GM21367 (cell line): ENCODE measurements around the gene MYOG.

Experiments used
- ATAC-seq: cut with Tn5 transposase; IDR thresholded peaks from one replicate; pipeline ENCODE4 v1.9.1; 2021; ENCODE audit not compliant: unreplicated experiment

Gene MYOG

GRCh38 chr1:203085528-203086406 is at the start of gene MYOG:
Gene MYOG (minus strand): TSS chr1:203086012. CDS start chr1:203085961, 51 bp downstream.
- ATAC-seq, result no peak

DNA sequence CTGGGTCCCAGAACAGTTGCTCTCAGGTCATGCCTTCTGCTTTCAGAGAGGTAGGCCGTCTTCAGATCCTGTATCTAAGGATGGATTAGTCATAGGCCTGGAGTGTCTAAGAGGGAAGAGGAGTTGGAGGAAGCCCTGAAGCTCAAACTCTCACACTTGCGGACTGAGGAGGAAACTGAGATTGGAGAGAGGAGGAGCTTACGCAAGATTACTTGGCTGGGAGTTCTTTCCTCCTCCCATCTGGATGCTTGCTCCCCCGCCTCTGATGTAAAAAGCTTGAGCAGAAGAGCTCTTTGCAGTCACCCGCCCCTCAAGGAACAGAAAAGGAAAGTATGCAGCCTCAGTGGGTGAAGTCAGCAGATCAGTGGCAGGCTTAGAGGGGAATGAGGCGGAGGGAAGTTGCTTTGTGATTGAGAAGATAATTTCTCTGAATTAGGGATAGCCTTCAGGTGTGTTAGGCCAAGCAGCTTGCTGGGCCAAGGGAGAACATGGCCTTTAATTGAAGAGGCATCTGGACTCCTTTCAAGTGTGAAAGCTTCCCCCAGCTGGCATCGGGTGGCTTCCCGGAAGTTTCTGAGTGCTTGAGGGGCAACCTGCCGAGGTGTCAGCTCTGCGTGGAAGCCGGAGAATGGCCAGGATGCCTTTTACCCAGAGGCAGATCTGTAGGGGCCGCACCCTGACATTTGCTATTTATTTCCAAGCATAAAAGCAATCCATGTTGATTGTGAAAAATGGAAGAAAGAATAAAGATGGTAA is 48.3 kb upstream of the MYOG start:
- ATAC-seq, result no peak

- no peak for ATAC-seq
These were observed 45.9 kb upstream of the MYOG start for GRCh38 chr1:203131548-203132200.

- ATAC-seq, result no peak
These were observed 44.7 kb upstream of the MYOG start for GRCh38 chr1:203130358-203130985.

GRCh38 chr1:203129501-203130231 is 43.9 kb upstream of the MYOG start:
- ATAC-seq, result no peak

GRCh38 chr1:203128716-203129500 is 43.1 kb upstream of the MYOG start:
- no peak for ATAC-seq

DNA sequence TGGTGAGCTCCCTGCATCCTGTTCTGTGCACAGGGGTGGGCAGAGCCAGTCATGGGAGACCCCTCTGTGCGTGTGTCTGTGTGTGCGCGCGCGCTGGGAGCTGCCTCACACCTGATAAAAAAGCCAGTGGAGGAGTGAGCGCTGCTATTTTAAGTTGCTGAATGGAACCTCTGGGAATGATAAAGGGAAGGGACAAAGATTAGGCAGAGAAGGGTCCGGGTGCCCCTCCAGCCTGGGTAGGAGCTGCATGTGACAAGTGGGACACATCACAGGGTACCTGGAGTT is 42.6 kb upstream of the MYOG start:
- no peak for ATAC-seq

GRCh38 chr1:203127666-203128430 is 42.0 kb upstream of the MYOG start, which contains the start of gene ADORA1:
Gene ADORA1 (plus strand): TSS chr1:203127726. CDS start chr1:203128842, 1,116 bp downstream.
- ATAC-seq, result no peak

GRCh38 chr1:203126866-203127665 is 41.3 kb upstream of the MYOG start:
- no peak for ATAC-seq

DNA sequence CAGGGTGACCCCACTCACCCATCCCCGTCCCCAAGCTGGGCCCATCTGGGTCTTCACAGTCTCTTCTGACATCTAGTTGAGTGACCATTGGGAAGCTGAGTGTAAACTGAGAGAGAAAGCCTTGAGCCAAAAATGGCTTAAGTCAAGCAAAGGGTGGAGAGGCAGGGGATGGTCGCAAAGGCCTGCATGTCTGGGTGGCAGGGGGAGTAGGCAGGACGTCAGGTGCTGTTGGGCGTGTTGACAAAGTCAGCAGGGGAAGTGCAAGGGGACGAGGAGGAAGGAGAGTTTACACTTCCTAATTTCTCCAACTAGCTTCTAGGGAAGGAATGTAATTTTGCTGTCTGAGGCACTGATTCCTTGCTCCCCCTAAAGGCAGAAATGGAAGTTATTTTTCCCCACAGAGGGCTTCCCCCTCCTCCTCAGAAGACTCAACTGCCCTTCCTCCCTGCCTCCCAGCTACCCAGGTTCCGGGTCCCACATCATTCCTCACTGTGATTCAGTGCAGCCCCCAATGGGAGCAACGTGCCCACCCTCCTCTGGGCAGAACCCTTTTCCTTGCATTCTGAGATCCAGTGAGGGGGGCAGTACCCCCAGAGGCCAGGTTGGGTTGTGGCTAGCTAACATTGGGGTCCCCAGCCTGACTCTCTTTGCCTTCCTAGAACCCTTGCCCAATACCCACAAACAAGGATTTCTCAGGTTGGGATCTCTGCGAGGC is 40.5 kb upstream of the MYOG start:
- ATAC-seq, result no peak

GRCh38 chr1:203124546-203125317 is 38.9 kb upstream of the MYOG start:
- ATAC-seq, result no peak

DNA sequence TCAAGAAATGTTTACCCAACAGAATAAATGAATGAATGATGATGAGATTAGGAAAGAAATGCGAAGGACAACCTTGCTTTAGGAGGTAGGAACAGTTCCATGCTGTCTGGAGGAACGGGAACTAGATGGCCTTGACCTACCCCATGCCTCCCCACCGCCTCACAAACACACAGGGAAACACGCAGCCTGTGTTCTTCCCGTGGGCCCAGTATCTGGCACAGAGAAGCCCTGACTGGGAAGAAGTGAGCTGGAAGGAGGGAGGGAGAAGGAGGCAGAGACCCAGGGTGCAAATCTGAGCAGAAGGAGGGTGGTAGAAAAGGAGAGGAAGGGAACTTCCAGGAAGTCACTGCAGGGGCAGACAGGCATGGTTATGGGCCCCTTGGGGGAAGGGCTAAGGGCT is 38.2 kb upstream of the MYOG start:
- no peak for ATAC-seq

DNA sequence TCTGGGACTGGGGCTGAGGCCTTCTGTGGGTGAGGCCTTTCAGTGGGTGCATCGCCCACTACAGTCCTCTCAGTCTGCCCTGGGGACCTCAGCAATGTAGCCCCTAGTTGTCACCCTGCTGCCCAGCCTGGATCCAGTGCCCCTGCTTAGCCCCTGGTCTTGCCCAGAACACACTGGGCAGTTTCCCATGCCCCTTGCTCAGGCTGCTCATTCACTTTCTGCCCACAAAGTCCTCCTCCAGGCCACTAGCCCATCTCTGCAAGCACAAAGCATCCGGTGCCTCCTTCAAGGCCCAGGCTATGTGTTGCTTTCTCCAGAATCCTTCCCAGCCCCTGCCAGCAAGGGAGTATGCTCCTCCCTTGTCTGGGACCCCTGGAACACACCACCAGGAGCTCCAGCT is 36.3 kb upstream of the MYOG start:
- no peak for ATAC-seq

GRCh38 chr1:203121186-203122015 is 35.6 kb upstream of the MYOG start:
- ATAC-seq, result no peak

DNA sequence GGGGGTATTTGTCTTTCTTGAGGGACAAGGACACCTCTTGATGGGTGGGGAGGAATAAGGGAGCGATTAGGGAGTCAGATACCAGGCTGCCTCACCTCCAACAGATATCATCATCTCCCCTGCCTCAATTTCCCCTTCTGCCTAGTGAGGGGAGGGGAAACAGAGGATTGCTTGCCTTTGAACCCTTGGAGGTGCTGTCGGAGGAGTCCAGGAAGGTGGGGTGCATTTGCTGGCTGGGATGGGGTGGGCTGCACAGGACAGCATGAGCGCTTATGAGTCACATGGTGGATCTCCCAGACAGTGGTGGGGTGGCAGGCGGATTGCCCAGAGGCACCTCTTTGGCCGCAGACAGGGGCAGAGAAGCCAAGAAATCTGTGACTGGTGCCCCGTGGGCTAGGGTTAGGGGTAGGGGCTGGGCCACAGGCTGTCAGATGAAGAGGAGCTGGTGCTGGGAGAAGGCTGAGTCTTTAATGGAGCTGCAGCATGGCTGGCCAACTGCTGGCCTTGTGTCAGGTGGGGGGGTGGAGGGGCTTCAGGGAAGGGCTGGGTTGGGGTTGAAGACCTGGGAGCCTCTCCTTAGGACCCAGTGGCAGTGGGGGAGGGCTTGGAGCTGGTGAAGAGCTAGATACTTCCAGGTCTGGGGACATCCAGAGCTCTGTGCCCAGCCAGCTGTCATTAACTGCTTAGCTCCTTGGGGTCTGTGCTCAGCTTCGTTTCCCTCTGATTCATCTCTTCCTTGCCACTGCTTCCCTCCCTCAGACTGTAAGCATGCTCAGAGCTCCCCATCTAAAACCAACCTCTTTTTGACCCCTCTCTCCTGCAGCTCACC is 34.7 kb upstream of the MYOG start:
- no peak for ATAC-seq
